Neural crest cell (in vitro differentiated cells): ENCODE measurements around the gene SLC35G6. TPM values are rescaled to one million over a fixed set of nuclear protein-coding genes. Genes with fewer than 3 reads are reported as not detected.

ENCODE experiments used
- DNase-seq: peaks from one replicate; pipeline ENCODE4 v3.0.0; 2021; ENCODE audit warnings: low read depth, mixed read lengths, low spot score
- H3K27ac Mint-ChIP-seq: one replicate; pipeline ENCODE4 v1.8.0; 2021; ENCODE audit warnings: mild to moderate bottlenecking, mixed read lengths; ENCODE audit not compliant: unreplicated experiment
- H3K27me3 Mint-ChIP-seq: 2 replicates; pipeline ENCODE4 v1.8.0; 2021; ENCODE audit warnings: low read depth, mild to moderate bottlenecking, mixed read lengths
- H3K36me3 Mint-ChIP-seq: 2 replicates; pipeline ENCODE4 v1.8.0; 2021; ENCODE audit warnings: low read depth, mild to moderate bottlenecking, mixed read lengths
- H3K4me1 Mint-ChIP-seq: 2 replicates; pipeline ENCODE4 v1.8.0; 2021; ENCODE audit warnings: mixed read lengths
- H3K4me3 Mint-ChIP-seq: one replicate; pipeline ENCODE4 v1.8.0; 2021; ENCODE audit warnings: mild to moderate bottlenecking, mixed read lengths
- H3K9me3 Mint-ChIP-seq: 2 replicates; pipeline ENCODE4 v1.8.0; 2021; ENCODE audit warnings: mixed read lengths
- total RNA-seq: library from RNA; stranded (reverse); gene quantifications from 2 replicates; pipeline ENCODE4 v1.2.1, GENCODE V29; 2021
- TF ChIP-seq, protein P1 (sequence below): fragments of 200-600 bp; sonication (generic); conservative IDR thresholded peaks from 2 replicates; pipeline ENCODE4 v1.5.0; 2021; ENCODE audit warnings: antibody characterized with exemption, mild to moderate bottlenecking

The SLC35G6 gene
- total RNA-seq, 1 donor from 2014 or later: not detected

DNA sequence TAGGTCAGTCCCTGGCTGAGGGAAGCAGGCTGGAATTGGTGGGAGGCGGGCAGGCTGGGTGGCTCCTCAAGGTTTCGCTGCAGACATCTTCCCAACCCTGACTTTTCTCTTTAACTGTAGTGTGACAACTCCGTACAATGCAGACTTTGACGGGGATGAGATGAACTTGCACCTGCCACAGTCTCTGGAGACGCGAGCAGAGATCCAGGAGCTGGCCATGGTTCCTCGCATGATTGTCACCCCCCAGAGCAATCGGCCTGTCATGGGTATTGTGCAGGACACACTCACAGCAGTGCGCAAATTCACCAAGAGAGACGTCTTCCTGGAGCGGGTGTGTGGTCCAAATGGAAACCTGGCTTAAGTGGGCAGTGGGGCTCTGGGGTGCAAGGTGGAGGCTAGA, 17.9 kb downstream of the SLC35G6 start:
- Mint-ChIP-seq H3K9me3 (no peaks in the 10 kb centered on the region), H3K27me3 (no peaks in the 10 kb centered on the region), H3K27ac (no peak overlapping the region), H3K36me3 (peaks cover 40% of the 10 kb centered on the region), H3K4me3 (no peak overlapping the region), H3K4me1 (peaks cover 3% of the 10 kb centered on the region)
- DNase-seq: no peak
- TF ChIP-seq, protein P1, sequence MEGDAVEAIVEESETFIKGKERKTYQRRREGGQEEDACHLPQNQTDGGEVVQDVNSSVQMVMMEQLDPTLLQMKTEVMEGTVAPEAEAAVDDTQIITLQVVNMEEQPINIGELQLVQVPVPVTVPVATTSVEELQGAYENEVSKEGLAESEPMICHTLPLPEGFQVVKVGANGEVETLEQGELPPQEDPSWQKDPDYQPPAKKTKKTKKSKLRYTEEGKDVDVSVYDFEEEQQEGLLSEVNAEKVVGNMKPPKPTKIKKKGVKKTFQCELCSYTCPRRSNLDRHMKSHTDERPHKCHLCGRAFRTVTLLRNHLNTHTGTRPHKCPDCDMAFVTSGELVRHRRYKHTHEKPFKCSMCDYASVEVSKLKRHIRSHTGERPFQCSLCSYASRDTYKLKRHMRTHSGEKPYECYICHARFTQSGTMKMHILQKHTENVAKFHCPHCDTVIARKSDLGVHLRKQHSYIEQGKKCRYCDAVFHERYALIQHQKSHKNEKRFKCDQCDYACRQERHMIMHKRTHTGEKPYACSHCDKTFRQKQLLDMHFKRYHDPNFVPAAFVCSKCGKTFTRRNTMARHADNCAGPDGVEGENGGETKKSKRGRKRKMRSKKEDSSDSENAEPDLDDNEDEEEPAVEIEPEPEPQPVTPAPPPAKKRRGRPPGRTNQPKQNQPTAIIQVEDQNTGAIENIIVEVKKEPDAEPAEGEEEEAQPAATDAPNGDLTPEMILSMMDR: no peak

DNA sequence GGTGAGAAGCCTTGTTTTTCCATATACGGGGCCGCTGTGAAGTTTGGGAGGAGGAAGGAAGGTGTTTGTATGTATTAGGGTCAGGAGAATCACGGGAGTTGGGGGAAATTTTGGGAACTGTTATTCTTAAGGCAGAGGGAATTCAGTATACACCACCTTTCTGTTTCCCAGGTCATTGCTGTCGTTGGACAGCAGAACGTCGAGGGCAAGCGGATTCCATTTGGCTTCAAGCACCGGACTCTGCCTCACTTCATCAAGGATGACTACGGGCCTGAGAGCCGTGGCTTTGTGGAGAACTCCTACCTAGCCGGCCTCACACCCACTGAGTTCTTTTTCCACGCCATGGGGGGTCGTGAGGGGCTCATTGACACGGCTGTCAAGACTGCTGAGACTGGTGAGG, 20.5 kb downstream of the SLC35G6 start:
- H3K27ac Mint-ChIP-seq: peak overlapping the region; percentile 23

DNA sequence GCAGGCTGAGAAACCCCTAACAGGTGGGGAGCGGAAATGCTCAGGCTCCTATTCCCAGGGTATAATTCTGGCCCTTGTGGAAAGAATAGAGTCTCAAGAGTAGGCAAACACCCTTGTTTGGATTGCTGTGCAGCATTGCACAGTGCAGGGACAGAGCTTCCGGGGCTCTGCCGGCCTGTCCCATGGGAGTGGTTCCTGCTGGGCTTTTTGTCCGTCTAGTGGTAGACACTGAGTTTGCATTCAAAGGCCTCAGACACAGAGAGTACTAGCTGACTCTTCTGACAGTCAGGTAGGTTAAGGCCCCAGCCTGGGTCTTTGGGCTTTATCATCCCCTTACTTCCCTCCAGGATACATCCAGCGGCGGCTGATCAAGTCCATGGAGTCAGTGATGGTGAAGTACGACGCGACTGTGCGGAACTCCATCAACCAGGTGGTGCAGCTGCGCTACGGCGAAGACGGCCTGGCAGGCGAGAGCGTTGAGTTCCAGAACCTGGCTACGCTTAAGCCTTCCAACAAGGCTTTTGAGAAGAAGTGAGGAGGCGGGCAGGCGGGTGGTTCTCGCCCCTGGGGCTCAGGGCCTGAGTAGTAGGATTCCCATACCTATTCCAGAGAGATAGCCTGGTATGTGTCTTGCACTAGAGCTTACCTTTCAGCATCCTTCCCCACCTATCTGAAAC, 21.1 kb downstream of the SLC35G6 start:
- DNase-seq: no peak
- TF ChIP-seq, protein P1: no peak
- H3K9me3 Mint-ChIP-seq: no peaks in the 10 kb centered on the region
- H3K27me3 Mint-ChIP-seq: no peaks in the 10 kb centered on the region
- H3K4me1 Mint-ChIP-seq: no peaks in the 10 kb centered on the region
- no peak overlapping the region for H3K27ac Mint-ChIP-seq
- peaks cover 38% of the 10 kb centered on the region for H3K36me3 Mint-ChIP-seq
- H3K4me3 Mint-ChIP-seq: no peak overlapping the region

More for the DNA sequence above, 20.5 kb downstream of the SLC35G6 start:
- no peak overlapping the region for H3K4me3 Mint-ChIP-seq
- no peaks in the 10 kb centered on the region for H3K9me3 Mint-ChIP-seq
- H3K36me3 Mint-ChIP-seq: peaks cover 42% of the 10 kb centered on the region
- H3K4me1 Mint-ChIP-seq: no peaks in the 10 kb centered on the region
- no peaks in the 10 kb centered on the region for H3K27me3 Mint-ChIP-seq
- no peak for DNase-seq
- TF ChIP-seq, protein P1: no peak

DNA sequence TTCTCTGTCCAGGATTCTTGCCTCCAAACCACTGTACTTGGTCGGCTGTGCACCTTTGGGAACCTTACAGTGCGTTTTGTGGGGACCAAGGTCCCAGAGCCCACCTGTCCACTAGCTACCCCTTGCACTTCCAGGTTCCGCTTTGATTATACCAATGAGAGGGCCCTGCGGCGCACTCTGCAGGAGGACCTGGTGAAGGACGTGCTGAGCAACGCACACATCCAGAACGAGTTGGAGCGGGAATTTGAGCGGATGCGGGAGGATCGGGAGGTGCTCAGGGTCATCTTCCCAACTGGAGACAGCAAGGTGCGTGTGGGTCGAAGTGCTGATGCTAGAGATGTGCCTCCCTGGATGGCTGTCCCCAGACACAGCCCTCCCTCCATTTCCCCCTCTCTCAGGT, 21.7 kb downstream of the SLC35G6 start:
- DNase-seq: no peak
- Mint-ChIP-seq H3K4me3 (no peak overlapping the region), H3K27me3 (no peaks in the 10 kb centered on the region), H3K9me3 (no peaks in the 10 kb centered on the region), H3K36me3 (peaks cover 38% of the 10 kb centered on the region), H3K4me1 (no peaks in the 10 kb centered on the region), H3K27ac (no peak overlapping the region)
- TF ChIP-seq, protein P1: peak; percentile 40

DNA sequence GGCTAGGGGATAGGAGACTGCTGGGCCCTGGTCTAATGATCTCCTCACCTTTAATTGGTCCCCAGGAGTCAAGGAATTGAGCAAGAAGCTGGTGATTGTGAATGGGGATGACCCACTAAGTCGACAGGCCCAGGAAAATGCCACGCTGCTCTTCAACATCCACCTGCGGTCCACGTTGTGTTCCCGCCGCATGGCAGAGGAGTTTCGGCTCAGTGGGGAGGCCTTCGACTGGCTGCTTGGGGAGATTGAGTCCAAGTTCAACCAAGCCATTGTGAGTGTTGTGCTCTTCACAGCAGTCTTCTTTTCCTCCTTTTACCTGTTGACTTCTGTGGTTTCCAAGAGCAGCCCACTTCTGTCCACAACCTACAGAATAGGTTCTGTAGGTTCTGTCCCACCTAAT, 22.3 kb downstream of the SLC35G6 start:
- Mint-ChIP-seq H3K4me1 (no peaks in the 10 kb centered on the region), H3K4me3 (no peak overlapping the region), H3K36me3 (peaks cover 38% of the 10 kb centered on the region), H3K27ac (no peak overlapping the region), H3K27me3 (no peaks in the 10 kb centered on the region), H3K9me3 (no peaks in the 10 kb centered on the region)
- TF ChIP-seq, protein P1: no peak
- no peak for DNase-seq
